ENCODE data around the gene C3. TPM values are rescaled to one million over a fixed set of nuclear protein-coding genes. Genes with fewer than 3 reads are reported as not detected.

C3 gene
- total and polyA plus RNA-seq, 2 of the 13 experiments (the other 11 are each of a cell fraction or from before 2014, with no cell fraction given) = 1,455 to 6,272 TPM

DNA sequence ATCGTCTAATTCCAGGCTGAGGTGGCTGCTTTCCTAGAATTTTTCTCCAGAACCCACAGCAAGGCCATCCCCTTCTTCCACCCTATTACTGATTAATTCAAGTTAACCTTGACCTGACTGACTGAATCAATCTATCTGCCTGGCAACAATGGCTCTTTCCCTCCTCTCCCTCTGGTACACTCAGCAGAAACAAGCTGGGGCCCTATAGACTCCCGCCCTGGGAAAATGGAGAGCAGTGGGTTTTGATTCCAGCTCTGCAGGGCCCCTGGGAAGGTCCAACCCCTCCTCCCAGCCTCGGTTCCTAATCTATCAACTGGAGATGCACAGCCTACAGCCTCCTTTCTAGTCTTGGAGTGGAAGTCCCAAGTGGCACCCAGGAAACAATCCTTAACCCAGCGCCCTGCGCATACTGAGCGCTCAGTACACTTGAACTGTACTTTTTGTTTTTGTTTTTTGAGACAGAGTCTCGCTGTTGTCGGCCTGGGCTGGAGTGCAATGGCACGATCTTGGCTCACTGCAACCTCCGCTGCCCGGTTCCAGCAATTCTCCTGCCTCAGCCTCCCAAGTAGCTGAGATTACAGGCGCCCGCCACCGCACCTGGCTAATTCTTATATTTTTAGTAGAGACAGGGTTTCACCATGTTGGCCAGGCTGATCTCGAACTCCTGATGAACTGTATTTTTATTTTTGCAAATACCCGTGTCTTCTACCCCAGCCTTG, 5.2 kb upstream of the C3 start (continued):
- TF ChIP-seq, protein P1, sequence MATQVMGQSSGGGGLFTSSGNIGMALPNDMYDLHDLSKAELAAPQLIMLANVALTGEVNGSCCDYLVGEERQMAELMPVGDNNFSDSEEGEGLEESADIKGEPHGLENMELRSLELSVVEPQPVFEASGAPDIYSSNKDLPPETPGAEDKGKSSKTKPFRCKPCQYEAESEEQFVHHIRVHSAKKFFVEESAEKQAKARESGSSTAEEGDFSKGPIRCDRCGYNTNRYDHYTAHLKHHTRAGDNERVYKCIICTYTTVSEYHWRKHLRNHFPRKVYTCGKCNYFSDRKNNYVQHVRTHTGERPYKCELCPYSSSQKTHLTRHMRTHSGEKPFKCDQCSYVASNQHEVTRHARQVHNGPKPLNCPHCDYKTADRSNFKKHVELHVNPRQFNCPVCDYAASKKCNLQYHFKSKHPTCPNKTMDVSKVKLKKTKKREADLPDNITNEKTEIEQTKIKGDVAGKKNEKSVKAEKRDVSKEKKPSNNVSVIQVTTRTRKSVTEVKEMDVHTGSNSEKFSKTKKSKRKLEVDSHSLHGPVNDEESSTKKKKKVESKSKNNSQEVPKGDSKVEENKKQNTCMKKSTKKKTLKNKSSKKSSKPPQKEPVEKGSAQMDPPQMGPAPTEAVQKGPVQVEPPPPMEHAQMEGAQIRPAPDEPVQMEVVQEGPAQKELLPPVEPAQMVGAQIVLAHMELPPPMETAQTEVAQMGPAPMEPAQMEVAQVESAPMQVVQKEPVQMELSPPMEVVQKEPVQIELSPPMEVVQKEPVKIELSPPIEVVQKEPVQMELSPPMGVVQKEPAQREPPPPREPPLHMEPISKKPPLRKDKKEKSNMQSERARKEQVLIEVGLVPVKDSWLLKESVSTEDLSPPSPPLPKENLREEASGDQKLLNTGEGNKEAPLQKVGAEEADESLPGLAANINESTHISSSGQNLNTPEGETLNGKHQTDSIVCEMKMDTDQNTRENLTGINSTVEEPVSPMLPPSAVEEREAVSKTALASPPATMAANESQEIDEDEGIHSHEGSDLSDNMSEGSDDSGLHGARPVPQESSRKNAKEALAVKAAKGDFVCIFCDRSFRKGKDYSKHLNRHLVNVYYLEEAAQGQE (IDR thresholded peaks at IDR 0.05; ENCODE audit: borderline replicate concordance in 1 of 2, low read depth in 1 of 2, low read length in 2 of 2) = no peak
- TF ChIP-seq IRX3 (CRISPR knock-in tag; IDR thresholded peaks at IDR 0.05; ENCODE audit: borderline replicate concordance, low read depth) (no peak), FOXK2 (IDR thresholded peaks at IDR 0.05) (no peak), GTF3A (CRISPR knock-in tag; conservative IDR thresholded peaks at IDR 0.05) (no peak), HMG20A (CRISPR knock-in tag; IDR thresholded peaks at IDR 0.05; ENCODE audit: borderline replicate concordance) (peak; percentile 53; the same call in 1 of the 2 replicates), ZNF33A (CRISPR knock-in tag; IDR thresholded peaks at IDR 0.05; ENCODE audit: borderline replicate concordance) (no peak), CAMTA2 (CRISPR knock-in tag; IDR thresholded peaks at IDR 0.05; ENCODE audit: borderline replicate concordance) (no peak), ADNP (CRISPR knock-in tag; IDR thresholded peaks at IDR 0.05) (no peak), SRSF1 (optimal IDR thresholded peaks at IDR 0.05; ENCODE audit: low read depth, low read length) (no peak), ZNF749 (CRISPR knock-in tag; IDR thresholded peaks at IDR 0.05; ENCODE audit: borderline replicate concordance) (no peak), ZNF446 (CRISPR knock-in tag; IDR thresholded peaks at IDR 0.05) (no peak), ARHGAP35 (CRISPR knock-in tag; IDR thresholded peaks at IDR 0.05; ENCODE audit: borderline replicate concordance) (no peak), JARID2 (CRISPR knock-in tag; IDR thresholded peaks at IDR 0.05; ENCODE audit: insufficient replicate concordance) (no peak), NR3C1 (CRISPR knock-in tag; IDR thresholded peaks at IDR 0.05) (no peak)
- TF ChIP-seq, protein P2, sequence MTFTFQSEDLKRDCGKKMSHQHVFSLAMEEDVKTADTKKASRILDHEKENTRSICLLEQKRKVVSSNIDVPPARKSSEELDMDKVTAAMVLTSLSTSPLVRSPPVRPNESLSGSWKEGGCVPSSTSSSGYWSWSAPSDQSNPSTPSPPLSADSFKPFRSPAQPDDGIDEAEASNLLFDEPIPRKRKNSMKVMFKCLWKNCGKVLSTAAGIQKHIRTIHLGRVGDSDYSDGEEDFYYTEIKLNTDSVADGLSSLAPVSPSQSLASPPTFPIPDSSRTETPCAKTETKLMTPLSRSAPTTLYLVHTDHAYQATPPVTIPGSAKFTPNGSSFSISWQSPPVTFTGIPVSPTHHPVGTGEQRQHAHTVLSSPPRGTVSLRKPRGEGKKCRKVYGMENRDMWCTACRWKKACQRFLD (CRISPR knock-in tag; IDR thresholded peaks at IDR 0.05; ENCODE audit: borderline replicate concordance) = no peak
- TF ChIP-seq, protein P3, sequence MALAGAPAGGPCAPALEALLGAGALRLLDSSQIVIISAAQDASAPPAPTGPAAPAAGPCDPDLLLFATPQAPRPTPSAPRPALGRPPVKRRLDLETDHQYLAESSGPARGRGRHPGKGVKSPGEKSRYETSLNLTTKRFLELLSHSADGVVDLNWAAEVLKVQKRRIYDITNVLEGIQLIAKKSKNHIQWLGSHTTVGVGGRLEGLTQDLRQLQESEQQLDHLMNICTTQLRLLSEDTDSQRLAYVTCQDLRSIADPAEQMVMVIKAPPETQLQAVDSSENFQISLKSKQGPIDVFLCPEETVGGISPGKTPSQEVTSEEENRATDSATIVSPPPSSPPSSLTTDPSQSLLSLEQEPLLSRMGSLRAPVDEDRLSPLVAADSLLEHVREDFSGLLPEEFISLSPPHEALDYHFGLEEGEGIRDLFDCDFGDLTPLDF (CRISPR knock-in tag; IDR thresholded peaks at IDR 0.05) = no peak
- TF ChIP-seq, protein P4, sequence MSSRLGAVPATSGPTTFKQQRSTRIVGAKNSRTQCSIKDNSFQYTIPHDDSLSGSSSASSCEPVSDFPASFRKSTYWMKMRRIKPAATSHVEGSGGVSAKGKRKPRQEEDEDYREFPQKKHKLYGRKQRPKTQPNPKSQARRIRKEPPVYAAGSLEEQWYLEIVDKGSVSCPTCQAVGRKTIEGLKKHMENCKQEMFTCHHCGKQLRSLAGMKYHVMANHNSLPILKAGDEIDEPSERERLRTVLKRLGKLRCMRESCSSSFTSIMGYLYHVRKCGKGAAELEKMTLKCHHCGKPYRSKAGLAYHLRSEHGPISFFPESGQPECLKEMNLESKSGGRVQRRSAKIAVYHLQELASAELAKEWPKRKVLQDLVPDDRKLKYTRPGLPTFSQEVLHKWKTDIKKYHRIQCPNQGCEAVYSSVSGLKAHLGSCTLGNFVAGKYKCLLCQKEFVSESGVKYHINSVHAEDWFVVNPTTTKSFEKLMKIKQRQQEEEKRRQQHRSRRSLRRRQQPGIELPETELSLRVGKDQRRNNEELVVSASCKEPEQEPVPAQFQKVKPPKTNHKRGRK (CRISPR knock-in tag; IDR thresholded peaks at IDR 0.05) = no peak
- TF ChIP-seq, protein P5, sequence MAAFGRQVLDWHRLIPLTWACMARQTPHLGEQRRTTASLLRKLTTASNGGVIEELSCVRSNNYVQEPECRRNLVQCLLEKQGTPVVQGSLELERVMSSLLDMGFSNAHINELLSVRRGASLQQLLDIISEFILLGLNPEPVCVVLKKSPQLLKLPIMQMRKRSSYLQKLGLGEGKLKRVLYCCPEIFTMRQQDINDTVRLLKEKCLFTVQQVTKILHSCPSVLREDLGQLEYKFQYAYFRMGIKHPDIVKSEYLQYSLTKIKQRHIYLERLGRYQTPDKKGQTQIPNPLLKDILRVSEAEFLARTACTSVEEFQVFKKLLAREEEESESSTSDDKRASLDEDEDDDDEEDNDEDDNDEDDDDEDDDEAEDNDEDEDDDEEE (CRISPR knock-in tag; IDR thresholded peaks at IDR 0.05) = no peak
